GM12865 (cell line): Measurements from ENCODE around the gene SFN.

ENCODE experiments used
- DNase-seq: peaks from one replicate; pipeline ENCODE4 v3.0.0; 2010; ENCODE audit warnings: low read depth
- H3K4me3 ChIP-seq: 2 replicates; pipeline ENCODE4 v1.5.1; 2011; ENCODE audit warnings: mild to moderate bottlenecking, low read depth, low read length, control low read depth
- TF ChIP-seq, protein P1 (sequence below): IDR thresholded peaks from 2 replicates; pipeline ENCODE4 v1.5.1; 2011; ENCODE audit warnings: low read length, control low read depth, low read depth, inconsistent platforms; ENCODE audit not compliant: insufficient read depth; ENCODE audit errors: missing control alignments

The SFN gene

DNA sequence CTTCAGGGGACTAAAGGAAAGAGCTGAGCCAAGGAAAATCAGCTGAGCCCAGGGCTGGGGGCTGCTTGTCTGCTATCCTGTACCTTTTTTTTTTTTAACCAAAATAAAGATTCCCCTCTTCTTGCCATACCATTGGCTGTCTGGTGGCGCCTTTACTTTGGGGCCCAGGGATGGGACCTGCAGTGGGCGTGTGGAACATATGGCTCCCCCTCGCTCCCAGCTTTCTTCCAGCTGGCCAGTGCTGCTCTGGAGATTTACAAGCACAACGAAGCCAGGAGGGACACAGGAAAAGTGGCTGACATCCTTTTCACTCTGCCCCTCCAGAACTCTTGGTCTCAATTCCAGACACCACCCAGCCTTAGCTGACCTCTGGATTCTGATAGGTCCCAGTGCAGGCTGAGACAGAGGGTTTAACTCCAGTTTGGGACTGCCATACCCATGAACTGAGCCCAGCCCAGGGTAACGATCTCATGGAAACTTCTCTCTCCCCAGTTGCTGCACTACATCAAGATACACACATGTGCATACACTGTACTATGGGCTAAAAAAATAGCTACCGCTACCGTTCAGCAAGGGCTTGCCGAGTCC, 5.4 kb upstream of the SFN start:
- H3K4me3 ChIP-seq, result no peak overlapping the region
- TF ChIP-seq, protein P1, sequence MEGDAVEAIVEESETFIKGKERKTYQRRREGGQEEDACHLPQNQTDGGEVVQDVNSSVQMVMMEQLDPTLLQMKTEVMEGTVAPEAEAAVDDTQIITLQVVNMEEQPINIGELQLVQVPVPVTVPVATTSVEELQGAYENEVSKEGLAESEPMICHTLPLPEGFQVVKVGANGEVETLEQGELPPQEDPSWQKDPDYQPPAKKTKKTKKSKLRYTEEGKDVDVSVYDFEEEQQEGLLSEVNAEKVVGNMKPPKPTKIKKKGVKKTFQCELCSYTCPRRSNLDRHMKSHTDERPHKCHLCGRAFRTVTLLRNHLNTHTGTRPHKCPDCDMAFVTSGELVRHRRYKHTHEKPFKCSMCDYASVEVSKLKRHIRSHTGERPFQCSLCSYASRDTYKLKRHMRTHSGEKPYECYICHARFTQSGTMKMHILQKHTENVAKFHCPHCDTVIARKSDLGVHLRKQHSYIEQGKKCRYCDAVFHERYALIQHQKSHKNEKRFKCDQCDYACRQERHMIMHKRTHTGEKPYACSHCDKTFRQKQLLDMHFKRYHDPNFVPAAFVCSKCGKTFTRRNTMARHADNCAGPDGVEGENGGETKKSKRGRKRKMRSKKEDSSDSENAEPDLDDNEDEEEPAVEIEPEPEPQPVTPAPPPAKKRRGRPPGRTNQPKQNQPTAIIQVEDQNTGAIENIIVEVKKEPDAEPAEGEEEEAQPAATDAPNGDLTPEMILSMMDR, result no peak
- DNase-seq, result no peak

DNA sequence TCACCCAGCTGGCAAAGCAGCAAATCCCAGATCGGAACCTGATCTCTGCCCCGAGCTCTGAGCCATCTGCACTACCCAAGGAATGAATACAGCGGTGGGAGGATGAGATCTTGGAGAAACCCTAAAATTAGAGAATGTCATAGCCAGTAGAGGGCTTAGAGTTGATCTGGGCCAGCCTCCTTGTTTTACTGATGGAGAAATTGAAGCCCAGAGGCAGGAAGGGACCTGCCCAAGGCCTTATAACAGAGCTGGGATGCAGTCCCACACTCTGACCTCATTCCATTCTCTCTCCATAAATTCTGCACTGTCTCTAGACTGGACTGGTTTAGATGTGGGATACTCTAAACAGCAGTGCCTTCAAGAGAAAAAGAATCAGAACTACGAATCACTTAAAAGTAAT, 4.8 kb upstream of the SFN start:
- TF ChIP-seq, protein P1, result no peak
- H3K4me3 ChIP-seq, result no peak overlapping the region
- DNase-seq, result no peak

DNA sequence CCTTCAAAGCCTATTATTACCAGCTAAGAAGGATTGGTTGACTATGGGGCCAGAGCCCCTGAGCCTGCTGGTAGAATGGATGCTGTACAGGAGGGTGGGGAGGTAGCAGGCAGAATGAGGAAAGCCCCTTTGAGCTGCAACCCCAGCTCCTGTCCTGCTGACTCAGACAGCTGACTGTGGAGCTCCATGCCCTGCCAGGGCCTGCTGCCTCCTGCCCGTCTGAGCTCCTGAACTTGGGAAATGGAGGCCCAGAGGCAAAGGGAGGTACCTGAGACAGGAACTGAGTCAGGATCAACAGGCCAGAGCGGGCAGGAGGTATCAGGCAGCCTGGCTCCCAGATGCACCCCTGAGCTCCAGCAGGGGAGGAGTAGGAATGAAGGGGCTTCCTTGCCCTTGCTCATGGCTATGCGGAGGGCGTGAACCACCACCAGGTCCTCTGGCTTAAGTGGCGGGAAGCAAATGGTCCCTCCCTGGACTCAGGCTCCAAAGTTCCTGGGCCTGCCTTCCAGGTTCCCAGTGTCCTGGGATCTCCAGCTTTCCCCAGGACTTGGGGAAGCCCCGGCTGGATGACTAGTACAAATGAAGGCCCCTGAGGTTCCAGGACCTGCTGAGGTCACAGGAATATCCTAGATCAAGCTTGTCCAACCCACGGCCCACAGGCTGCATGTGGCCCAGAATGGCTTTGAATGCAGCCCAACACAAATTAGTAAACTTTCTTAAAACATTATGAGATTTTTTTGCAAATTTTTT, 3.9 kb upstream of the SFN start:
- no peak for DNase-seq
- TF ChIP-seq, protein P1, result no peak
- no peak overlapping the region for H3K4me3 ChIP-seq

DNA sequence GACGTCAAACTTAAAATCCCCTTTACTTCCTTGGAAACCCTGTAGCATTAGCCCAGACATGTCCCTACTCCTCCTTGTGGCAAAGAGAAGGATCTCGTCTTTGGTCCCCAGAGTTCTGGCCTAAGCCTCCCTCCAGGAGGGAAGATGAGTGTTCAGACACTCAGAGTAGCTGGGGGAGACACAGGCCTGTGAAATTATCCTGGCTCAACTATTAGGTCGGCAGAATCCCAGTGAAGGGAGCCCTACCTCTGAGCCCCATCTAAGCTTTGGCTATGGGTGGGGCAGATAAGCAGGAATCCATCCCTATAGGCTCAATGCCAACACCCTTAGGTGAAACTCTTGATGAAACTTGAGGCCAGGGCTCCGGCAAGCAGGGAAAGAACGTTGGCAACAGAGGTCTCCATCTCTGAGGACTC, 1.7 kb upstream of the SFN start:
- TF ChIP-seq, protein P1, result no peak
- no peak for DNase-seq
- H3K4me3 ChIP-seq, result no peak overlapping the region

DNA sequence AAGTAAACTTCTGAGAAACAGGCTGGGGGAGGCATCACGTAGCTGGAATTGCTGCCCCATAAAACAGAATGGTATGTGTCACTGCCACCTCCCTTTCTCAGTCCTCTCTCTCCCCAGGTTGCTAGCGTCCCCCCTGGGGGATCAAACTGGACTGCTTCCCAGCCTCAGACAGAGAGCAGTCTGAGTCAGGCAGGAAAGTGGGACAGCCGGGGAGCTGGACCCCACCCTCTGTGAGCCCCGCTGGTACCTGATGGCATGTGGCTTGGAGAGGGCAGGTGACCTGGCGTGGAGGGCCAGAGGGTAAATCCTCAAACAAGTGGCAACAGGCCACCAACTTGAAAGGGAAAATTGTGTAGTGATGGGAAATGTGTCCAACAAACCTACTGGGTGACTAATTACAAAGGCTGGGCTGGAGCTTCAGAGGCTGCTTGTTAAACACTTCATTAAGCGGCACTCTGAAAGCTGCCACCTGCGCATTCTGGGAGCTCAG, 1.0 kb upstream of the SFN start:
- no peak overlapping the region for H3K4me3 ChIP-seq
- TF ChIP-seq, protein P1, result no peak
- no peak for DNase-seq

DNA sequence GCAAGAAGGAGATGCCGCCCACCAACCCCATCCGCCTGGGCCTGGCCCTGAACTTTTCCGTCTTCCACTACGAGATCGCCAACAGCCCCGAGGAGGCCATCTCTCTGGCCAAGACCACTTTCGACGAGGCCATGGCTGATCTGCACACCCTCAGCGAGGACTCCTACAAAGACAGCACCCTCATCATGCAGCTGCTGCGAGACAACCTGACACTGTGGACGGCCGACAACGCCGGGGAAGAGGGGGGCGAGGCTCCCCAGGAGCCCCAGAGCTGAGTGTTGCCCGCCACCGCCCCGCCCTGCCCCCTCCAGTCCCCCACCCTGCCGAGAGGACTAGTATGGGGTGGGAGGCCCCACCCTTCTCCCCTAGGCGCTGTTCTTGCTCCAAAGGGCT, 732 bp downstream of the SFN start:
- TF ChIP-seq, protein P1, result no peak

More for the DNA sequence above, 732 bp downstream of the SFN start:
- no peak for DNase-seq
- H3K4me3 ChIP-seq, result peak overlapping the region; percentile 59
